K562 (cell line): ENCODE data around the gene PPP2R1B. TPM values are rescaled to one million over a fixed set of nuclear protein-coding genes. Genes with fewer than 3 reads are reported as not detected.

Experiments
- ATAC-seq: fragments of 200-7000 bp; cut with Tn5 transposase; 3 replicates; pipeline ENCODE4 v1.9.1; 2020; ENCODE audit warnings: moderate library complexity
- BruUV-seq: library from RNA; stranded (reverse); fragments of 400-500 nt; replicated peaks from 2 replicates; lab custom pipeline; 2021; lab: Mats Ljungman, UMichigan
- CTCF ChIA-PET: fragments of 300-600 bp; formaldehyde crosslinking; extraction: SDS; loops from one replicate; lab custom pipeline; 2021; ENCODE audit warnings: low intra/inter-chr PET ratio; lab: Yijun Ruan, JAX
- POLR2A ChIA-PET: fragments of 300-600, 350-650 bp; sonication (Branson Sonifier 250); formaldehyde crosslinking; extraction: SDS; loops from one replicate; lab custom pipeline; 2021; ENCODE audit warnings: antibody characterized with exemption, inconsistent platforms; lab: Yijun Ruan, JAX
- DNase-seq, 4 experiments: peaks; one replicate each; pipeline versions ENCODE4 v3.0.0 to v3.0.0-alpha.2; 2011 to 2018; ENCODE audit warnings: low spot score in 3 of 4, mixed read lengths in 3 of 4; ENCODE audit errors: extremely low read depth in 1 of 4
- FAIRE-seq: peaks from 2 replicates; lab custom pipeline; 2011; peaks lifted over from hg19 to GRCh38; lab: Jason Lieb, UNC
- H2AFZ ChIP-seq: 2 replicates; pipeline ENCODE4 v1.6.0; 2011; ENCODE audit warnings: low read depth, low read length, control low read depth, inconsistent platforms
- H3K27ac ChIP-seq: fragments of 200-600 bp; 3 replicates; pipeline ENCODE4 v1.8.0; 2011; ENCODE audit warnings: low read depth, mild to moderate bottlenecking, control low read depth, inconsistent platforms, low read length, moderate library complexity, mixed read lengths; ENCODE audit errors: extremely low read depth
- H3K27me3 ChIP-seq, 2 experiments: fragments of 300-600 bp in 1 of 2; 2 replicates in 1 of 2; 3 replicates in 1 of 2; pipeline versions ENCODE4 v1.6.0 to v1.8.0; 2011; ENCODE audit warnings: inconsistent platforms in 2 of 2, low read length in 2 of 2, mild to moderate bottlenecking in 1 of 2, mixed read lengths in 1 of 2, moderate library complexity in 1 of 2; ENCODE audit not compliant: control insufficient read depth in 2 of 2, insufficient read depth in 2 of 2
- H3K36me3 ChIP-seq: fragments of 300-600 bp; 3 replicates; pipeline ENCODE4 v1.8.0; 2011; ENCODE audit warnings: mild to moderate bottlenecking, low read length, inconsistent platforms; ENCODE audit not compliant: control insufficient read depth, insufficient read depth
- H3K4me1 ChIP-seq, 2 experiments: fragments of 200-600 bp in 1 of 2; replicated peaks in 1 of 2; 2 replicates in 1 of 2; 3 replicates in 1 of 2; pipeline versions ENCODE4 v1.5.1 to v1.8.0; 2011; ENCODE audit warnings: inconsistent platforms in 2 of 2, low read length in 2 of 2, mild to moderate bottlenecking in 1 of 2, mixed read lengths in 1 of 2, moderate library complexity in 1 of 2; ENCODE audit not compliant: control insufficient read depth in 2 of 2, insufficient read depth in 2 of 2
- H3K4me2 ChIP-seq: 2 replicates; pipeline ENCODE4 v1.6.1; 2011; ENCODE audit warnings: low read length, control low read depth, inconsistent platforms, mixed read lengths; ENCODE audit not compliant: insufficient read depth
- H3K4me3 ChIP-seq: fragments of 200-600 bp; sonication (generic), shearing (Covaris generic); 2 replicates; pipeline ENCODE4 v1.5.1; 2016; ENCODE audit warnings: control low read depth, inconsistent platforms
- H3K79me2 ChIP-seq: fragments of 200-600 bp; 3 replicates; pipeline ENCODE4 v1.8.0; 2011; ENCODE audit warnings: low read length, inconsistent platforms; ENCODE audit not compliant: control insufficient read depth, insufficient read depth
- H3K9ac ChIP-seq, 2 experiments: 2 replicates each; pipeline versions ENCODE4 v1.6.0 to v1.6.1; 2011; ENCODE audit warnings: low read depth in 2 of 2, low read length in 2 of 2, control low read depth in 1 of 2, inconsistent platforms in 1 of 2, mild to moderate bottlenecking in 1 of 2, mixed read lengths in 1 of 2; ENCODE audit not compliant: insufficient read depth in 1 of 2
- H3K9me1 ChIP-seq: one replicate; pipeline ENCODE4 v1.6.0; 2011; ENCODE audit warnings: inconsistent platforms, mild to moderate bottlenecking, low read length, moderate library complexity; ENCODE audit not compliant: control insufficient read depth, insufficient read depth
- H3K9me3 ChIP-seq: replicated peaks from 2 replicates; pipeline ENCODE4 v1.5.1; 2011; ENCODE audit warnings: low read depth, low read length, inconsistent platforms; ENCODE audit not compliant: control insufficient read depth, insufficient read depth
- H4K20me1 ChIP-seq: replicated peaks from 2 replicates; pipeline ENCODE4 v1.6.1; 2011; ENCODE audit warnings: low read length, inconsistent platforms, mixed read lengths; ENCODE audit not compliant: control insufficient read depth, insufficient read depth
- ARHGAP35 ChIP-seq: fragments of 450-650 bp; IDR thresholded peaks from 2 replicates; pipeline ENCODE4 v1.6.1; 2018; ENCODE audit not compliant: partially characterized antibody
- MTA1 ChIP-seq: fragments of 450-650 bp; IDR thresholded peaks from 2 replicates; pipeline ENCODE4 v1.6.1; 2017; ENCODE audit warnings: borderline replicate concordance
- NBN ChIP-seq: fragments of 450-650 bp; IDR thresholded peaks from 2 replicates; pipeline ENCODE4 v1.6.1; 2016; ENCODE audit warnings: low read depth, mild to moderate bottlenecking
- RCOR1 ChIP-seq, 2 experiments: IDR thresholded peaks; 2 replicates each; pipeline ENCODE4 v1.6.1; 2012; ENCODE audit warnings: low read depth in 2 of 2, low read length in 2 of 2, borderline replicate concordance in 1 of 2, improper control_type of control experiment in 1 of 2
- TSC22D4 ChIP-seq: fragments of 450-650 bp; IDR thresholded peaks from 2 replicates; pipeline ENCODE4 v1.6.1; 2016; ENCODE audit warnings: missing genetic modification characterization, missing biosample characterization, control low read depth
- ZFX ChIP-seq: sonication (generic); formaldehyde crosslinking; IDR thresholded peaks from 2 replicates; pipeline ENCODE4 v1.8.0; 2022; ENCODE audit warnings: mild to moderate bottlenecking, missing genetic modification reagents, moderate library complexity
- WGBS: fragments of 100-300 bp; shearing (Covaris generic); methylation state at CpG from one replicate; pipeline ENCODE4 v1.1.6; 2016; ENCODE audit warnings: low coverage, mixed read lengths; ENCODE audit not compliant: insufficient coverage; ENCODE audit errors: missing lambda C conversion rate; 5-methylcytosine and 5-hydroxymethylcytosine counted together
- in situ Hi-C: fragments of 300-500 bp; cut with MboI; formaldehyde crosslinking; loops from 4 replicates; pipeline ENCODE4 v1.15.0; 2018; ENCODE audit warnings: inconsistent platforms, mixed read lengths
- intact Hi-C: fragments of 100-400 bp; cut with micrococcal nuclease; formaldehyde crosslinking; loops from 2 replicates; pipeline ENCODE4 v1.14.2; 2022
- polyA plus RNA-seq, 8 experiments: library from polyadenylated mRNA; depleted of rRNA in 4 of 8; stranded (reverse) in 5 of 8; unstranded in 3 of 8; fragments of >200 nt; fragmentation: Nextera tagmentation in 2 of 8; fragmentation: Illumina TruSeq in 1 of 8; extraction: Ambion mirVana in 2 of 8; extraction: Trizol in 1 of 8; gene quantifications; 2 replicates each; pipeline versions ENCODE4 v1.2.1 to v1.2.3, GENCODE V29; 2011 to 2014; ENCODE audit warnings: inconsistent platforms in 1 of 8, missing spikeins in 1 of 8
- total RNA-seq, 7 experiments: library from RNA; depleted of rRNA in 6 of 7; stranded (reverse); fragments of >200 nt in 6 of 7; fragmentation: Illumina TruSeq in 2 of 7; extraction: Trizol in 2 of 7; gene quantifications; 2 replicates each; pipeline versions ENCODE4 v1.2.1 to v1.2.3, GENCODE V29; 2011 to 2021; ENCODE audit warnings: low replicate concordance in 1 of 7
- TF ChIP-seq, protein P1 (sequence below): IDR thresholded peaks from 2 replicates; pipeline ENCODE4 v1.6.1; 2016; ENCODE audit warnings: missing genetic modification characterization, missing compliant biosample characterization

PPP2R1B gene
- total and polyA plus RNA-seq, 9 of the 15 experiments (the other 6 are each of a cell fraction or from before 2014, with no cell fraction given), result 24.6 to 68.5 (median 39.8) TPM

GRCh38 chr11:111812211-111812610 lies 46.0 kb upstream of the PPP2R1B start:
- Histone ChIP-seq H3K9me3 (no peaks in the 10 kb centered on the region), H4K20me1 (no peaks in the 10 kb centered on the region), H3K4me1 (no peaks in the 10 kb centered on the region), H3K4me2 (no peak overlapping the region), H3K9me1 (no peaks in the 10 kb centered on the region), H3K79me2 (no peaks in the 10 kb centered on the region), H3K4me3 (no peak overlapping the region), H3K36me3 (peaks cover 12% of the 10 kb centered on the region; the same call in 1 of the 3 replicates), H2AFZ (no peak overlapping the region), H3K9ac (no peak overlapping the region), H3K27me3 (no peaks in the 10 kb centered on the region), H3K27ac (no peak overlapping the region)
- in situ Hi-C loops (no loop called here), intact Hi-C loops (no loop called here)
- TF ChIP-seq RCOR1 (IDR thresholded peaks at IDR 0.05; ENCODE audit: borderline replicate concordance in 1 of 2, low read depth in 2 of 2, low read length in 2 of 2), result no peak
- no peak for TF ChIP-seq ZFX (CRISPR knock-in tag)
- no peak for TF ChIP-seq ARHGAP35
- no peak for TF ChIP-seq TSC22D4 (tag)
- TF ChIP-seq, protein P1, sequence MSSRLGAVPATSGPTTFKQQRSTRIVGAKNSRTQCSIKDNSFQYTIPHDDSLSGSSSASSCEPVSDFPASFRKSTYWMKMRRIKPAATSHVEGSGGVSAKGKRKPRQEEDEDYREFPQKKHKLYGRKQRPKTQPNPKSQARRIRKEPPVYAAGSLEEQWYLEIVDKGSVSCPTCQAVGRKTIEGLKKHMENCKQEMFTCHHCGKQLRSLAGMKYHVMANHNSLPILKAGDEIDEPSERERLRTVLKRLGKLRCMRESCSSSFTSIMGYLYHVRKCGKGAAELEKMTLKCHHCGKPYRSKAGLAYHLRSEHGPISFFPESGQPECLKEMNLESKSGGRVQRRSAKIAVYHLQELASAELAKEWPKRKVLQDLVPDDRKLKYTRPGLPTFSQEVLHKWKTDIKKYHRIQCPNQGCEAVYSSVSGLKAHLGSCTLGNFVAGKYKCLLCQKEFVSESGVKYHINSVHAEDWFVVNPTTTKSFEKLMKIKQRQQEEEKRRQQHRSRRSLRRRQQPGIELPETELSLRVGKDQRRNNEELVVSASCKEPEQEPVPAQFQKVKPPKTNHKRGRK (tag), result no peak
- TF ChIP-seq MTA1, result no peak
- TF ChIP-seq NBN, result no peak
- ATAC-seq, result no peak
- no peak for FAIRE-seq
- no TSS peak for BruUV-seq
- POLR2A ChIA-PET, result no interaction called here
- CTCF ChIA-PET, result no interaction called here
- DNase-seq, result no peak
- WGBS, result 90% methylated on average over 2 of the region's 2 CpGs
